GM19468 (cell line): ENCODE data around the gene TYROBP.
"Not testable (repeated sequence)": the region's sequence is repeated elsewhere in the genome, so short reads cannot be mapped to it uniquely, and the experiment has no call there.

Experiments
- ATAC-seq: cut with Tn5 transposase; IDR thresholded peaks from one replicate; pipeline ENCODE4 v1.9.1; 2021; ENCODE audit warnings: mild to moderate bottlenecking, moderate library complexity, moderate number of reproducible peaks; ENCODE audit not compliant: unreplicated experiment; ENCODE audit errors: extremely low read depth

The TYROBP gene

GRCh38 chr19:35932291-35932936, 24.3 kb upstream of the TYROBP start:
- no peak for ATAC-seq

- no peak for ATAC-seq
These were observed 23.7 kb upstream of the TYROBP start for GRCh38 chr19:35931874-35932202.

- peak; percentile 86 for ATAC-seq
These were observed 23.2 kb upstream of the TYROBP start for GRCh38 chr19:35931161-35931873.

- no peak for ATAC-seq
These were observed 21.8 kb upstream of the TYROBP start for GRCh38 chr19:35929876-35930275.

- ATAC-seq = no peak
These were observed 20.4 kb upstream of the TYROBP start for GRCh38 chr19:35928507-35928906.

- ATAC-seq = no peak
These were observed 17.4 kb upstream of the TYROBP start for GRCh38 chr19:35925501-35925900.

- no peak for ATAC-seq
These were observed 12.9 kb upstream of the TYROBP start for GRCh38 chr19:35921012-35921411.

GRCh38 chr19:35919306-35919705, 11.2 kb upstream of the TYROBP start:
- ATAC-seq = no peak

- ATAC-seq = no peak
These were observed 7.3 kb upstream of the TYROBP start for GRCh38 chr19:35915443-35915842.

- ATAC-seq = no peak
These were observed 5.5 kb upstream of the TYROBP start for GRCh38 chr19:35913589-35913988.

GRCh38 chr19:35911790-35912189, 3.7 kb upstream of the TYROBP start:
- ATAC-seq = no peak

GRCh38 chr19:35911173-35911572, 3.1 kb upstream of the TYROBP start:
- ATAC-seq = no peak

- not testable (repeated sequence) for ATAC-seq
These were observed 2.3 kb upstream of the TYROBP start for GRCh38 chr19:35910355-35910754.

- no peak for ATAC-seq
These were observed 1.6 kb upstream of the TYROBP start for GRCh38 chr19:35909684-35910035.

- ATAC-seq = no peak
These were observed 1.0 kb upstream of the TYROBP start for GRCh38 chr19:35908973-35909683.

- ATAC-seq = no peak
These were observed 734 bp downstream of the TYROBP start for GRCh38 chr19:35907377-35907745.

- no peak for ATAC-seq
These were observed 2.8 kb downstream of the TYROBP start for GRCh38 chr19:35905178-35905727.

- no peak for ATAC-seq
These were observed 3.6 kb downstream of the TYROBP start for GRCh38 chr19:35904311-35905068.

- ATAC-seq = peak; percentile 26
These were observed 4.4 kb downstream of the TYROBP start for GRCh38 chr19:35903550-35904179.

- no peak for ATAC-seq
These were observed 5.1 kb downstream of the TYROBP start for GRCh38 chr19:35902870-35903475.
